ENCODE measurements around the gene DSCAML1.
A peak's percentile ranks its signal among the peaks of the same experiment; 100 is the strongest.

The DSCAML1 gene

DNA sequence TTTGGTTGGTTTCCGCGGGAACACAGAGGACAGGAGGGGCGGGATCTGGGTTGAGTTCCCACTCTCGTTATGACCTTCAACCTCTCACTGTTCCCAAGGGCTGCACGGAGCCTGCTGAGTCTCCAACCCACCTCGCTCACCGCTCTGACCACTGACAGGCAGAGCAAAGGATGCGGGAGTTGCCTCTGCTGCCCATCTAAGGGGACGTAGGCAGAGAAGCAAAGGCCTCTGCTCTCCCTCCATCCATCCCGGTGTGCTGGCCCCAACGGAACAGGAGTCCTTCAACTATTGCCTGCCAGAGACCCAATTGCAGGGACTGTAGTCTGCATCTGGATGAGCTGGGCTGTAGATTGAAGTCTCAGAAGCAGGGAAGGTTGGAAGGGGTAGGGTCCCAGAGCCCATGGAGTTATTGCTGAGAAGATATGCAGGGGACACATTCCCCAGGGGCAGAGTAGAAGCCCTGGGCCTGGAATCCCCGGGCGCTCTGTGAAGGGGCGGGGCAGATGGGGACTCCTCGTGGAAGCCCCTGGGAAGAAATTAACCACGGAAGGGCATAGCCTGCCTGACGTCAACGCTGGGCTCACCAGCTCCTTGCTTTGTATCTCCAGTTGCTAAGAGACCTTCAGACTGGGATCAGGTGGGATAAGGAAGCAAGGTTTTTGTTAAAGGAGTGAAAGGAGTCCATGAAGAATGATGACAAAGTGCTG is 40.2 kb upstream of the DSCAML1 start:
- peak in 1 of 2 experiments; percentile 7 for DNase-seq (ENCODE audit: low spot score in 2 of 2)
- in situ Hi-C loops (cut with MboI; ENCODE audit: low sequenced_read_pairs) = no loop called here
- Histone ChIP-seq H3K36me3 (replicated peaks) (no peaks in the 10 kb centered on the region; the same call in 1 of the 2 replicates), H3K9me3 (no peaks in the 10 kb centered on the region), H3K4me3 (no peak overlapping the region), H3K4me1 (no peaks in the 10 kb centered on the region), H3K27me3 (ENCODE audit: low read depth) (no peaks in the 10 kb centered on the region)

DNA sequence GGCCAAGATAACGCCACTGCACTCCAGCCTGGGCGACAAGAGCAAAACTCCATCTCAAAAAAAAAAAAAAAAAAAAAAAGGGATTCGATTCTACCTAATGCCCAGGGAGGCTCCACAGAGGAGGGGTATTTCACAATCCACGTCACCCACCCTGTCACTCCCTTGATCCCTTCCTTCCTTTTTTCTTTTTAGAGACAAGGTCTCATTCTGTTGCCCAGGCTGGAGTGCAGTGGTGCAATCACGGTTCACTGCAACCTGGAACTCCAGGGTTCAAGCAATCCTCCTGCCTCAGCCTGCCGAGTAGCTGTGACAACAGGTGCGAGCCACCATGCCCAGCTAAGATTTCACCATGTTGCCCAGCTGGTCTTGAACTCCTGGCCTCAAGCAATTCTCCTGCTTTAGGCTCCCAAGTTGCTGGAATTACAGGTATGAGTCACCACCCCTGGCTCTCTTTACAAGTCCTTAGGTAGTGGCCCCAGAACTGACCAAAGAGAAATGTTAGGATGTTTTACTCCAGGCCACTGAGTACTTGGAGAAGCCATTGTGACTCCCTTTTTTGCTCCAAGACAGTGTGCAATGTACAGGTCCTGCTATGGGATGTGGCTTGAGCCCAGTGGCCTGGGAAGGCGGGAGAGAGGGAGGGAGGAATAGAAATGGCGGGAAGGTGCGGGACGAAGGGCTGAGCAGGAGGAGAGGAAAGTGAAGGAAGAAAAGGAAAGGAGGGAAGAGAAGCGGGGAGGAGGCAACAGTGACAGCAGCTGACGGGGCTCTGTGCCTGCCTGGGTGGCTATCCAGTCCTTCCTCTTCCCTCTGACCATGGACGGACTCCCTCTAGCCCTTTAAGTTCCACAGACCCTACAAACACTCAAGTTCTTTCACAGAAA is 39.3 kb upstream of the DSCAML1 start:
- DNase-seq (ENCODE audit: low spot score in 2 of 2) = peak in 1 of 2 experiments; percentile 3
- in situ Hi-C loops (cut with MboI; ENCODE audit: low sequenced_read_pairs) = no loop called here
- Histone ChIP-seq H3K27me3 (ENCODE audit: low read depth) (no peaks in the 10 kb centered on the region), H3K9me3 (no peaks in the 10 kb centered on the region), H3K36me3 (replicated peaks) (no peaks in the 10 kb centered on the region), H3K4me3 (no peak overlapping the region), H3K4me1 (no peaks in the 10 kb centered on the region)

DNA sequence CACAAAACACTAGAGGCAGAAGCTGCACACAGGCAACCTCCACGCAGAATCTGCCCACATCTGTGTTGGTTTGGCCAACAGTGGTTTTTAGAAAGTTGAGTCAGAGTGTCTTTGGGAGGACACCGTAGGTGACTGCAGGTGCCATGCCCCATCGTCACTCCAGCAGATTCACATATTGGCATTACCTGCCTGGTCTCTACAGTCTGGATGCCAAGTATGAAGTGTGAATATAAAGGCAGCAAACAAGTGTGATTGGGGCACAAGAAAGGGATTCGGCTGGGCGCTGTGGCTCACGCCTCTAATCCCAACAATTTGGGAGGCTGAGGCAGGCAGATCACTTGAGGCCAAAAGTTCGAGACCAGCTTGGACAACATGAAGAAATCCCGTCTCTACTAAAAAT is 38.6 kb upstream of the DSCAML1 start:
- H3K4me3 ChIP-seq = no peak overlapping the region
- H3K36me3 ChIP-seq (replicated peaks) = no peaks in the 10 kb centered on the region
- H3K4me1 ChIP-seq = no peaks in the 10 kb centered on the region
- H3K9me3 ChIP-seq = no peaks in the 10 kb centered on the region
- DNase-seq (ENCODE audit: low spot score in 2 of 2) = peak in 1 of 2 experiments; percentile 2
- in situ Hi-C loops (cut with MboI; ENCODE audit: low sequenced_read_pairs) = no loop called here
- H3K27me3 ChIP-seq (ENCODE audit: low read depth) = no peaks in the 10 kb centered on the region

DNA sequence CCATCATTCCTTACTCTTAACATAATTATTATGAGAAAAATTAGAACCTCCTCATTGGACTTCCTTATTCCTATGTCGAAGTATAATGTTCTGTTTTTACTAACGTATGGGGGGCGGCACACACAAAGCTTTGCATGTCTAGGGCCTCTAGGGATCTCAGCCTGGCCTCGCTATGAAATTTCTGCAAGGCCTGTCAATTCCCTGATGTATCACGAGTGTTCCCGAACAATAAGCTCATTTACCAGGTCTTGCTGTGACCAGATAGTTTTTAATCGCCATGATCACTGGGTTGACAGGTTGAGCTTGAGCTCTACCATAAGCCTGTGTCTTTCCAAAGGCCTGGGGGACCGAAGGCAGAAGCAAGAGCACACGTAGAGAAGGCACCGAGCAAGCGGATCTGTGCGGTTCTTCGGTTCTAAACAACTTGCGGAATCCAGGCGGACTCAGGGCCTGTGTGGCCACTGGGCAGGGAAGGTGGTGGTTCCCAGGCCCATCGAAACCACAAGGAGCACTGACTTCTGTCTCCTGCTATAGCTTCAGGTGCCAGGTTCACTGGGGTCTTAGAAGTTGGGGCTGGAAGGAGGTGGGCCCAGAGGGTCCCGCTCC is 37.9 kb upstream of the DSCAML1 start:
- peak in 1 of 2 experiments; percentile 4 for DNase-seq (ENCODE audit: low spot score in 2 of 2)
- Histone ChIP-seq H3K4me3 (no peak overlapping the region), H3K27me3 (ENCODE audit: low read depth) (no peaks in the 10 kb centered on the region), H3K4me1 (no peaks in the 10 kb centered on the region), H3K9me3 (no peaks in the 10 kb centered on the region), H3K36me3 (replicated peaks) (no peaks in the 10 kb centered on the region)
- in situ Hi-C loops (cut with MboI; ENCODE audit: low sequenced_read_pairs) = no loop called here

DNA sequence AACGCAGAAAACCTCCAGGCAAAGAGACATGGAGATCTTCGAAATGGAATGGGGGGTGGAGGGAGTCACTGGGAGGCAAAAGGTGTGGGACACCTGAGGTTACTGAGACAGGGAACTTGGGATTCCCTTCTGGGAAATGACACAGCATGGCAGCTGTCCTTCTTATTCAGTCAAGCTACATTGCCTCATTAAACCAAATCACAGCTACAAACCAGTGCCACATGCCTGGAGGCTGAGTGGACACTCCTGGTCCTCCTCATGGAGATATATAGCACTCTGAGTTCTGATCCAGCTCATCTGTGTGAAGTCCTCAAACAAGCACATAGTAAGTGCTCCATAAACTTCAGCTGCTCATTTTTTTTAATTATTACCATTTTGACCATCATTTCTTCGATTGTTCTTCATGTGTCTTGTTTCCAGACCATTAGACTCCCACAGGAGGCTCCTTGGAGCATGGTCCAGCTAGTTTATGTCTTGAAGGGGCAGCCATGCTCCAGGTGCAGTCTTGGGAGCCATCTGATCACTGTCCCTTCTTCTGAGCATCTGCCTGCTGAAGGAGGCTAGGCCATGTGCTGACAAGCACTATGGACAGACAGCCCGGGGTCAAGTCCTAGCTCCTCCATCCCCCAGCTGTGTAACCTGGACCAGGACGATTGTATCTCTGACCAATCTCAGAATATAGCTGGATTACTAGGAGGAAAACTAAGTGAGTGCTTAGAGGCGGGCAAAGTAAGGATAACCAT is 37.2 kb upstream of the DSCAML1 start:
- Histone ChIP-seq H3K4me3 (no peak overlapping the region), H3K27me3 (ENCODE audit: low read depth) (no peaks in the 10 kb centered on the region), H3K9me3 (no peaks in the 10 kb centered on the region), H3K36me3 (replicated peaks) (no peaks in the 10 kb centered on the region), H3K4me1 (no peaks in the 10 kb centered on the region)
- DNase-seq (ENCODE audit: low spot score in 2 of 2) = peak in 1 of 2 experiments; percentile 3
- in situ Hi-C loops (cut with MboI; ENCODE audit: low sequenced_read_pairs) = no loop called here

DNA sequence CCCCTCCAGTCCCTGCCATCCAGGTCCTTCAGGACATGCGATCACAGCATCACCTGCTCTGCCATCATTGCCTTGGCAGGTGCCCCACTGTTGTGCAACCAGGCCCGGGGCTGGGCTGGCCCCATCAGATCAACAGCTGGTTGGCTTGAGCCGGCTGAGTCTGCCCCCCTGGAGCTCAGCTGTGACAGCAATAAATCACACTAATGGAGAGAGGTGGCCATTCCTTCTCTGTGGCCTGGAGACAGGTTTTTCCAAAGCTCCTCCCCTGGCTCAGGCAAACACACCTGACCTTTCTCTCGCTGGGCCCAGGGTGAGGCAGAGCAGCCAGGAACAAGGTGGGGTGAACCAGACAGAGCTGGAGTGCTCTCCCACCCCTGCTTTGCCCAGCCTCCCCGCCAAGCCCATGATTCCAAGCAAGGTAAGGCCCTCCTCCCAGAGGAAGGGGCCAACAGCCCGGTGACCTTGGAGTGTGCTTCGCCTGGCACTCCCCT is 36.4 kb upstream of the DSCAML1 start:
- no peaks in the 10 kb centered on the region for H3K27me3 ChIP-seq (ENCODE audit: low read depth)
- H3K4me1 ChIP-seq = no peaks in the 10 kb centered on the region
- in situ Hi-C loops (cut with MboI; ENCODE audit: low sequenced_read_pairs) = no loop called here
- no peaks in the 10 kb centered on the region for H3K36me3 ChIP-seq (replicated peaks)
- no peaks in the 10 kb centered on the region for H3K9me3 ChIP-seq
- peak in 1 of 2 experiments; percentile 7 for DNase-seq (ENCODE audit: low spot score in 2 of 2)
- no peak overlapping the region for H3K4me3 ChIP-seq

DNA sequence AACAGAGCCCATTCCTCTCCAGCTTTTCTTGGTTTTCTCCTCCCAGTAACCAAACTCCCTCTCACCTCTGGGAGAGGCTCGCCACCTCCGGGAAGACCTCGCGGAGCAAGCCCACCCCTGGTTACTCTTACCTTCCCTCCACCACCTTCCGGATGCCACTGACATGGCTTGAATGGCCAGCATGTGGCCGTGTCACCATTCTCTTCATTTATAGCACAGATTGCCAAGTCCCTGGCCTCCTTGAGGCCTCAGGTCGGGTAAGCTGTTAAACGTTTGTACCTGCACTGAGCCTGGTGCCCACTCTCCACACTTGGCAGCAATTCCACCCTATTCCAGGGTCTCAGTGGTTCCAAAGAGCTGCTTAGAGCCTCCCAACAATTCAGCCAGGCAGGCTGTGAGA is 35.5 kb upstream of the DSCAML1 start:
- in situ Hi-C loops (cut with MboI; ENCODE audit: low sequenced_read_pairs) = no loop called here
- DNase-seq (ENCODE audit: low spot score in 2 of 2) = peak in 1 of 2 experiments; percentile 6
- Histone ChIP-seq H3K9me3 (no peaks in the 10 kb centered on the region), H3K36me3 (replicated peaks) (no peaks in the 10 kb centered on the region), H3K4me3 (no peak overlapping the region), H3K27me3 (ENCODE audit: low read depth) (no peaks in the 10 kb centered on the region), H3K4me1 (no peaks in the 10 kb centered on the region)

DNA sequence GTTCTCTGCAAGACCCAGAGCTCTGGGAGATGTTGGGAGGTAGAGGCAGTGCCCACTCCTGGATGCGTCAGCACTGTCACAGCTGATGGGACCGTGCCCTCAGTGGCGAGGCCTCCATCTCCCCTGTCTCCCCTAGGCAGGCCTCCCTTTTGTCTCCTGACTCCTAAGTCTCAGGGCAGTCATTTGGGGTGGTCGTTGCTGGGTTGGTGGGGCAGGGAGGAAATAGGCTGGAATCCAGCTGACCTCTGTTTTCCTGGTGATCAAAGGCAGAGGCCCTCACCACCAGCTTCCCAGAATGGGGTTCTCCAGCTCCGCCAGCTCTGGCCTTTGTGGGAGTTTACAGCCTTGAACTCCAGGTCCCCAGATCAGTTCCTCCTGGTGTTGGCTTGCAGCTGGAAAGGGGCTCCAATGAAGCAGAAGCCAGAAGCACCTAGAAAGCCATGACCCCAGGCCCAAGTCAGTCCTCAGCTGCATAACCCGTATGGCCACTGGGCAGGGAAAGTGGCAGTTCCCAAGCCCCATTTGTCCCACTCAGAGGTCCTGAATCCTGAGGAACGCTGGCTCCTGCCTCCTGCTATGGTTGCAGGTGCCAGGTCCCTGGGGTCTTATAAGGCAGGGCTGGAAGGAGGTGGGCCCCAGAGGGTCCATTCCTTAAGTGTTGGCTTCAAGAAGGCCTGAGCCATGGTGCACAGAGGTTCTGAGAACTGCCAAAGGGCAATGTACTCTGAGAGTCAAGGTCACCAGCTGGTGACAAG is 34.8 kb upstream of the DSCAML1 start:
- Histone ChIP-seq H3K4me1 (no peaks in the 10 kb centered on the region), H3K36me3 (replicated peaks) (no peaks in the 10 kb centered on the region), H3K27me3 (ENCODE audit: low read depth) (no peaks in the 10 kb centered on the region), H3K4me3 (no peak overlapping the region), H3K9me3 (no peaks in the 10 kb centered on the region)
- DNase-seq (ENCODE audit: low spot score in 2 of 2) = peak in 1 of 2 experiments; percentile 5
- in situ Hi-C loops (cut with MboI; ENCODE audit: low sequenced_read_pairs) = no loop called here

DNA sequence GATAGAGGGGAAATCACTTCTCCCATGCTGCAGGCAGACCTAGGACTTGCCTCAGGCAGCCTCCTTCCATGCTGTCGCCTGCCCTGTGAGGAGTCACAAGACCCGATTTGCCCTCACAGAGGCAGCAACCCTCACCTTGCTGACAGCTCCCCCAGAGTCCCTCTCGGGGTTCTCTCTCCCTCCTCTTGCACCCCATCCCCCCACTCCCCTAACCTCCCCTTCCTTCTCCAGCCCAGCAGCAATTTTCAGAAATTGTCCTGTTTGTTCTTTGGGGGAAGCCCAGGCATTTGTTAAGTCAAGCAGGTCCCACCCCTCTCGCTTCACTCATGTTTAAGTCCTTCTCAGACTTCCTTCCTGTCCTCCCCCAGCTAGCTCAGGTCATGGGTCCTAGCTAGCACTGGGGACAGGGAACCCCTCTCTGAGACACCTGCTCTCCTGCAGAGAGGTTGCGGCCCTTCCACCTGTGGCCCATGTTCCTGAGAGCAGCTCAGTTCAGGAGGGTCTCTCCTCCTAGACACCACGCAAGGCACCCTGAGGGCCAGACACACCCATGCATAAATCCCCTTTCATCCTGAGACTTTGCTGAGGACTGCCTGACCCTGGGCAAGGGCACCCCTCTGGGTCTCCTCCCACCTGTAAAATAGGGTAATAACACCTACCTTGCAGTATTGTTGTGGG is 33.8 kb upstream of the DSCAML1 start:
- H3K36me3 ChIP-seq (replicated peaks) = no peaks in the 10 kb centered on the region
- H3K4me3 ChIP-seq = no peak overlapping the region
- DNase-seq (ENCODE audit: low spot score in 2 of 2) = peak in 1 of 2 experiments; percentile 5
- in situ Hi-C loops (cut with MboI; ENCODE audit: low sequenced_read_pairs) = no loop called here
- no peaks in the 10 kb centered on the region for H3K9me3 ChIP-seq
- no peaks in the 10 kb centered on the region for H3K27me3 ChIP-seq (ENCODE audit: low read depth)
- no peaks in the 10 kb centered on the region for H3K4me1 ChIP-seq

DNA sequence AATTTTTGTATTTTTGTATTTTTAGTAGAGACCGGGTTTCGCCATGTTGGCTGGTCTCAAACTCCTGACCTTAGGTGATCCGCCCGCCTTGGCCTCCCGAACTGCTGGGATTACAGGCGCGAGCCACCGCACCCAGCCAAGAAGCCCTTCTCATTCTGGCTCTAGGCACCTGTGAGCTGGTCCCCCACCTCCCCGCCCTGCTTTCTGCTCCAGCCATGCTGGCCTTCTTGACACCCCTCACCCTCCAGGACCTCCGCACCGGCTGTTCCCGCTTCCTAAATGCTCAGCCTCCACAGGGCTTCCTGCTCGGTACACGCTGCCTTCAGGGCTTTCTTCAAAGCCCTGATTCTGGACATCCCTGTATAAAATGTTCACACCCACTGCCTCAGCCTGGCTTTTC is 33.1 kb upstream of the DSCAML1 start:
- in situ Hi-C loops (cut with MboI; ENCODE audit: low sequenced_read_pairs) = no loop called here
- DNase-seq (ENCODE audit: low spot score in 2 of 2) = peak in 1 of 2 experiments; percentile 6
- no peaks in the 10 kb centered on the region for H3K9me3 ChIP-seq
- no peak overlapping the region for H3K4me3 ChIP-seq
- no peaks in the 10 kb centered on the region for H3K36me3 ChIP-seq (replicated peaks)
- no peaks in the 10 kb centered on the region for H3K4me1 ChIP-seq
- no peaks in the 10 kb centered on the region for H3K27me3 ChIP-seq (ENCODE audit: low read depth)

DNA sequence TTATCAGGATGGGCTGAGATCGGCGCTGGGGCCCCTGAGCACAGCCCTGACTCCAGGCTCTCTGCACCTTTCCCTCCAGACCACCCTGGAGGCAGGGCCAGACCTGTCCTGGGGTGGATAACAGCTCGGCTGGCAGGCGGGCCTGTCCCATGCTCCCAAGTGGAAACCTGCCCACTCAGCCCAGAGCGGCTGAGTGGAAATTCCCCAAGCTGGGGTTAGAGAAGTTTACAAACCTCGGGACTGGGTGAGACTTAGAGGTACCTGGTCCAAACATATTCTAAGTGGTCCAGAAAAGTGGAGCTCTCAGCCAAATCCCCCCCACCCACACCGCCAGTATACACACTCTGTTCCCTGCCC is 32.3 kb upstream of the DSCAML1 start:
- in situ Hi-C loops (cut with MboI; ENCODE audit: low sequenced_read_pairs) = no loop called here
- no peaks in the 10 kb centered on the region for H3K9me3 ChIP-seq
- H3K4me1 ChIP-seq = no peaks in the 10 kb centered on the region
- no peak overlapping the region for H3K4me3 ChIP-seq
- no peaks in the 10 kb centered on the region for H3K36me3 ChIP-seq (replicated peaks)
- peak in 1 of 2 experiments; percentile 2 for DNase-seq (ENCODE audit: low spot score in 2 of 2)
- H3K27me3 ChIP-seq (ENCODE audit: low read depth) = no peaks in the 10 kb centered on the region

DNA sequence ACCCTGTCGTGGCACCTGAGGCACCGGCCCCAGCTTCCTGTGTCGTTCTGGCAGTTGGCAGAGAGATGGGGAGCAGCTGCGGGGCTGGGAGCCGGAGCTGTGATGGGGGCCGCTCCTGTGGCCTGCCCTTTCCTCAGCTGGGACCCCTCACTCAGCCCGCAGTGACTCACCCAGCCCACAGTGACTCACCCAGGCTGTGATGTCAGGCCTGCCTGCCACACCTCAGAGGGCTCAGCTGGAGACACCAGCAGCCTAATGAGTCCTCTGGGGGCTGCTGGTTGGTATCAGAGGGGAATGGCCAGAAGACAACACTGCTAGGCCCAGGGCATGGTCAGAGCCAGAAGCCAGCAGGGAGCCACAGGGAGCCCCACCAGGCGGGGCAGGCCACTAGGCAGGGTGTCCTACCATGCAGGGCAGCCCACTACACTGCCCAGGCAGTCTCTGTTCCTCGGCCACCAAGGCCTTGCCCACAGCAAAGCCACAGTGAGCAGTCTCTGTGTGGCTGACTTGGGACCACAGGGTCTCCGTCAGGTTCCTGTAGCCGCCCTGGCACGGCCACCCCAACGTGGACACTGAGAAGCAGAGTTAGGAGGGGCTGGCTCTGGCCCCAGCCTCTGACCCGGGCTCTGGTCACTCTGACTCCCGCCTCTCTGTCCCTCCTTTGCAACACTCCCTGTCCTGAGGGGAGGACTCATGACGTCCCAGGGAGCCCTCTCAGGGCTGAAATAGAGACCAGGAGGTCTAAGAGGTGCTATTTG is 31.8 kb upstream of the DSCAML1 start:
- Histone ChIP-seq H3K4me3 (no peak overlapping the region), H3K36me3 (replicated peaks) (no peaks in the 10 kb centered on the region), H3K9me3 (no peaks in the 10 kb centered on the region), H3K27me3 (ENCODE audit: low read depth) (no peaks in the 10 kb centered on the region), H3K4me1 (no peaks in the 10 kb centered on the region)
- in situ Hi-C loops (cut with MboI; ENCODE audit: low sequenced_read_pairs) = no loop called here
- no peak for DNase-seq (ENCODE audit: low spot score in 2 of 2)

All from HAP-1 (cell line).